Measurements from ENCODE around the gene UBL4B. TPM values are rescaled to one million over a fixed set of nuclear protein-coding genes. Genes with fewer than 3 reads are reported as not detected.

The UBL4B gene
- total and polyA plus RNA-seq, 2 donors (not counting 1 experiment from before 2014, with no cell fraction given) = not detected

DNA sequence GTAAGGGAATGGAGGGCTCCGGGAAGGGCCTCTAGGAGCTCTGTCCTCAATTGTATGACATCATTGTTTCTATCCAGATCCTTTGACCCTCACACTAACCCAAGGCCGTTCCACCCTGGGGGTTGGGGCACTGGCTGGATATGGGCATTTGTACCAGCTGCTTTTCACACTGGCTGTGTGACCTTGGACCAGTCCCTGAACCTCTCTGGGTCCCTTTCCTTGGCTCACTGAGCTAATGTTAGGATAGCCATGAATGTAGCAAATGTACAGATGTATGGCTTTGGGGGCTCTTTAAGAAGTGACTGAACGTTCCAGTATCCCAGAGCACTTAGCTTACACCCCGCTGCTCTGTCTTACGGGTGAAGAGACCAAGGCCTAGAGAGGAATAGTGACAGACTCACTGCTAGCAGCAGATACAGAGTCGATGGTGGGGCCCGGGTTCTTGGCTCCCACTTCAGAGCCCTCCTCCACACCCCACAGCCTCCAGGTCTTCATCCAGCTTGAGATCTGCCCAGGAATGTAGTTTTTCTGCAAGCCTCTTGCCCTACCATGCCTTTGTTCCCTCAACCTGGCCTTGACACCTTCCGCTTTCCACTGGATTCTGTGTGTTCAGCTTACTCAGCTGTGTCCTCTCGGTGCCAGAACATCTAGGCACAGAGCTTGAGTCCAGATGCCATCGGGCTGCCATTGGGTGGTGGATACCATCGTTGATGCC, 14.6 kb upstream of the UBL4B start:
- H3K9me3 ChIP-seq (ENCODE audit: control extremely low read depth in 1 of 3, control insufficient read depth in 2 of 3, insufficient read depth in 1 of 3, low read length in 2 of 3) = peaks cover 0 to 3% (median 0%) of the 10 kb centered on the region in 3 donors
- no peak overlapping the region for H3K27ac ChIP-seq (ENCODE audit: low read length in 2 of 2)
- no peak overlapping the region for H3K4me2 ChIP-seq (replicated peaks; ENCODE audit: low read depth, low read length, poor library complexity, severe bottlenecking)
- peaks cover 18% of the 10 kb centered on the region for H3K27me3 Mint-ChIP-seq
- peaks cover 14% of the 10 kb centered on the region for H3K4me1 Mint-ChIP-seq
- ChIA-PET CTCF (interaction anchor here (0.7 to 3.9 kb wide), 5 partner anchors 9 to 44 kb away, joined by 3 to 21 read pairs (median 4); no protein-coding TSS in a partner anchor), POLR2A (no interaction called here)
- no peaks in the 10 kb centered on the region for H3K9me3 Mint-ChIP-seq (ENCODE audit: insufficient read depth)
- ATAC-seq (ENCODE audit: low read depth) = no peak
- H3K4me1 ChIP-seq (ENCODE audit: control insufficient read depth in 2 of 2, insufficient read depth in 2 of 2, low read length in 2 of 2) = peaks cover 13 to 17% of the 10 kb centered on the region in 2 donors
- H3K27ac Mint-ChIP-seq = no peak overlapping the region
- H4K20me1 ChIP-seq (ENCODE audit: control insufficient read depth, insufficient read depth, low read length, poor library complexity, severe bottlenecking) = no peaks in the 10 kb centered on the region
- no peak overlapping the region for H3K4me3 Mint-ChIP-seq
- no peak for DNase-seq
- H3K27me3 ChIP-seq (replicated peaks in 1 of 4; ENCODE audit: control extremely low read depth in 1 of 4, control insufficient read depth in 3 of 4, insufficient read depth in 4 of 4, low read length in 3 of 4) = peaks cover 0 to 3% (median 0%) of the 10 kb centered on the region in 4 experiments
- intact Hi-C loops (cut with micrococcal nuclease) = no loop called here
- H3K4me3 ChIP-seq (ENCODE audit: control extremely low read depth in 1 of 5, extremely low read depth in 1 of 5, insufficient read depth in 1 of 5, low read depth in 2 of 5, low read length in 4 of 5) = no peak overlapping the region
- 89% methylated on average over 9 of the region's 11 CpGs for WGBS (ENCODE audit: insufficient coverage)
- TF ChIP-seq, protein P1, sequence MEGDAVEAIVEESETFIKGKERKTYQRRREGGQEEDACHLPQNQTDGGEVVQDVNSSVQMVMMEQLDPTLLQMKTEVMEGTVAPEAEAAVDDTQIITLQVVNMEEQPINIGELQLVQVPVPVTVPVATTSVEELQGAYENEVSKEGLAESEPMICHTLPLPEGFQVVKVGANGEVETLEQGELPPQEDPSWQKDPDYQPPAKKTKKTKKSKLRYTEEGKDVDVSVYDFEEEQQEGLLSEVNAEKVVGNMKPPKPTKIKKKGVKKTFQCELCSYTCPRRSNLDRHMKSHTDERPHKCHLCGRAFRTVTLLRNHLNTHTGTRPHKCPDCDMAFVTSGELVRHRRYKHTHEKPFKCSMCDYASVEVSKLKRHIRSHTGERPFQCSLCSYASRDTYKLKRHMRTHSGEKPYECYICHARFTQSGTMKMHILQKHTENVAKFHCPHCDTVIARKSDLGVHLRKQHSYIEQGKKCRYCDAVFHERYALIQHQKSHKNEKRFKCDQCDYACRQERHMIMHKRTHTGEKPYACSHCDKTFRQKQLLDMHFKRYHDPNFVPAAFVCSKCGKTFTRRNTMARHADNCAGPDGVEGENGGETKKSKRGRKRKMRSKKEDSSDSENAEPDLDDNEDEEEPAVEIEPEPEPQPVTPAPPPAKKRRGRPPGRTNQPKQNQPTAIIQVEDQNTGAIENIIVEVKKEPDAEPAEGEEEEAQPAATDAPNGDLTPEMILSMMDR (IDR thresholded peaks at IDR 0.05) = no peak
- TF ChIP-seq EZH2 (IDR thresholded peaks at IDR 0.05; ENCODE audit: borderline replicate concordance, insufficient read depth, low read depth, low read length, poor library complexity, severe bottlenecking) = no peak
- H3K9ac ChIP-seq (ENCODE audit: low read length) = no peak overlapping the region
- no peaks in the 10 kb centered on the region for H3K79me2 ChIP-seq (ENCODE audit: control insufficient read depth, insufficient read depth, low read length)
- no peaks in the 10 kb centered on the region for H3K36me3 ChIP-seq (replicated peaks in 1 of 2; ENCODE audit: control extremely low read depth in 1 of 2, control insufficient read depth in 1 of 2, extremely low read depth in 1 of 2, insufficient read depth in 2 of 2, low read length in 1 of 2)
- no peak overlapping the region for H2AFZ ChIP-seq (ENCODE audit: insufficient read depth, low read depth, low read length, poor library complexity, severe bottlenecking)
